ENCODE measurements around the gene SLC51B. TPM values are rescaled to one million over a fixed set of nuclear protein-coding genes. Genes with fewer than 3 reads are reported as not detected.

Gene SLC51B
- total and polyA plus RNA-seq, 9 of the 15 experiments (the other 6 are each of a cell fraction or from before 2014, with no cell fraction given), result not detected

GRCh38 chr15:65048241-65048640, 3.1 kb downstream of the SLC51B start:
- FAIRE-seq (no peak), ATAC-seq (no peak), DNase-seq (ENCODE audit: extremely low read depth in 1 of 4, low spot score in 3 of 4) (no peak)
- ChIA-PET POLR2A (no interaction called here), CTCF (ENCODE audit: low intra/inter-chr PET ratio) (no interaction called here)
- Histone ChIP-seq H3K4me3 (no peak overlapping the region), H4K20me1 (replicated peaks; ENCODE audit: control insufficient read depth, insufficient read depth, low read length) (no peaks in the 10 kb centered on the region), H3K4me2 (ENCODE audit: insufficient read depth, low read length) (no peak overlapping the region), H3K9ac (ENCODE audit: insufficient read depth in 1 of 2, low read depth in 2 of 2, low read length in 2 of 2) (no peak overlapping the region), H3K9me1 (ENCODE audit: control insufficient read depth, insufficient read depth, low read length) (no peaks in the 10 kb centered on the region), H3K27ac (ENCODE audit: extremely low read depth, low read depth, low read length) (no peak overlapping the region), H3K79me2 (ENCODE audit: control insufficient read depth, insufficient read depth, low read length) (no peaks in the 10 kb centered on the region), H3K36me3 (ENCODE audit: control insufficient read depth, insufficient read depth, low read length) (no peaks in the 10 kb centered on the region), H3K27me3 (ENCODE audit: control insufficient read depth in 2 of 2, insufficient read depth in 2 of 2, low read length in 2 of 2) (no peaks in the 10 kb centered on the region), H3K9me3 (replicated peaks; ENCODE audit: control insufficient read depth, insufficient read depth, low read depth, low read length) (no peaks in the 10 kb centered on the region), H3K4me1 (replicated peaks in 1 of 2; ENCODE audit: control insufficient read depth in 2 of 2, insufficient read depth in 2 of 2, low read length in 2 of 2) (peaks cover 7 to 11% of the 10 kb centered on the region in 2 experiments; a peak in 3 of 5 replicates), H2AFZ (ENCODE audit: low read depth, low read length) (no peak overlapping the region)
- TF ChIP-seq KLF10 (CRISPR knock-in tag; IDR thresholded peaks at IDR 0.05) (no peak), HMBOX1 (IDR thresholded peaks at IDR 0.05) (no peak), STAG1 (CRISPR knock-in tag; IDR thresholded peaks at IDR 0.05; ENCODE audit: borderline replicate concordance) (no peak), SMARCB1 (IDR thresholded peaks at IDR 0.05; ENCODE audit: insufficient read length, low read depth) (no peak), CBFA2T3 (IDR thresholded peaks at IDR 0.05) (no peak), KLF1 (tag; IDR thresholded peaks at IDR 0.05) (no peak), ZNF408 (CRISPR knock-in tag; IDR thresholded peaks at IDR 0.05; ENCODE audit: low read depth) (no peak), DMBX1 (CRISPR knock-in tag; IDR thresholded peaks at IDR 0.05; ENCODE audit: borderline replicate concordance) (no peak), ZNF174 (CRISPR knock-in tag; IDR thresholded peaks at IDR 0.05) (no peak), WHSC1 (IDR thresholded peaks at IDR 0.05; ENCODE audit: low read length) (no peak), NFIX (CRISPR knock-in tag; IDR thresholded peaks at IDR 0.05; ENCODE audit: low read depth) (no peak), ARHGAP35 (IDR thresholded peaks at IDR 0.05; ENCODE audit: partially characterized antibody) (no peak), SMAD2 (IDR thresholded peaks at IDR 0.05; ENCODE audit: low read depth, low read length) (no peak), SRSF9 (IDR thresholded peaks at IDR 0.05; ENCODE audit: borderline replicate concordance, low read depth, low read length) (no peak), HDAC8 (tag; IDR thresholded peaks at IDR 0.05) (no peak)
- 20% methylated on average over 2 of the region's 2 CpGs for WGBS (ENCODE audit: insufficient coverage, low coverage, missing lambda C conversion rate)
- BruUV-seq (replicated peaks), result no TSS peak
- in situ Hi-C loops (cut with MboI), result no loop called here
- intact Hi-C loops (cut with micrococcal nuclease), result no loop called here
